GM23338 (cell line): ENCODE data around the gene ELAC2. TPM values are rescaled to one million over a fixed set of nuclear protein-coding genes. Genes with fewer than 3 reads are reported as not detected.

Experiments
- ATAC-seq: fragments of 200-7000 bp; cut with Tn5 transposase; 3 replicates; pipeline ENCODE4 v1.9.1; 2020
- DNase-seq: peaks from one replicate; pipeline ENCODE4 v3.0.0-alpha.2; 2015; ENCODE audit warnings: low spot score
- H2AFZ ChIP-seq: fragments of 200-600 bp; sonication (generic); 2 replicates; pipeline ENCODE4 v1.8.0; 2016; ENCODE audit warnings: antibody characterized with exemption, mild to moderate bottlenecking, moderate library complexity
- H3F3A ChIP-seq: fragments of 200-600 bp; sonication (generic); replicated peaks from 2 replicates; pipeline ENCODE4 v1.8.0; 2017; ENCODE audit warnings: antibody characterized with exemption, mixed run types, low read depth
- H3K27ac ChIP-seq: fragments of 200-600 bp; sonication (generic); 2 replicates; pipeline ENCODE4 v1.6.1; 2016; ENCODE audit warnings: low read depth
- H3K27me3 ChIP-seq: fragments of 200-600 bp; sonication (generic); 2 replicates; pipeline ENCODE4 v1.8.0; 2016; ENCODE audit warnings: mild to moderate bottlenecking, mixed run types, moderate library complexity; ENCODE audit not compliant: insufficient read depth
- H3K36me3 ChIP-seq: fragments of 200-600 bp; sonication (generic); 2 replicates; pipeline ENCODE4 v1.8.0; 2016; ENCODE audit warnings: mild to moderate bottlenecking; ENCODE audit not compliant: insufficient read depth
- H3K4me1 ChIP-seq: fragments of 200-600 bp; sonication (generic); 2 replicates; pipeline ENCODE4 v1.8.0; 2016; ENCODE audit warnings: mild to moderate bottlenecking, moderate library complexity; ENCODE audit not compliant: insufficient read depth
- H3K4me2 ChIP-seq: fragments of 200-600 bp; sonication (generic); 2 replicates; pipeline ENCODE4 v1.7.1; 2017; ENCODE audit warnings: mixed run types
- H3K4me3 ChIP-seq: fragments of 200-600 bp; sonication (generic); 2 replicates; pipeline ENCODE4 v1.6.1; 2016; ENCODE audit warnings: mixed run types
- H3K79me2 ChIP-seq: fragments of 200-600 bp; sonication (generic); replicated peaks from 2 replicates; pipeline ENCODE4 v1.8.0; 2017; ENCODE audit warnings: mild to moderate bottlenecking; ENCODE audit not compliant: insufficient read depth
- H3K9me2 ChIP-seq: fragments of 200-600 bp; sonication (generic); 2 replicates; pipeline ENCODE4 v1.8.0; 2017; ENCODE audit not compliant: insufficient read depth
- H4K20me1 ChIP-seq: fragments of 200-600 bp; sonication (generic); replicated peaks from 2 replicates; pipeline ENCODE4 v1.8.0; 2017; ENCODE audit warnings: mild to moderate bottlenecking; ENCODE audit not compliant: insufficient read depth
- H3K27ac Mint-ChIP-seq: 2 replicates; pipeline ENCODE4 v1.8.0; 2020; ENCODE audit warnings: inconsistent platforms, mild to moderate bottlenecking, moderate library complexity, mixed read lengths
- H3K27me3 Mint-ChIP-seq: 3 replicates; pipeline ENCODE4 v1.8.0; 2022; ENCODE audit warnings: low read depth, mild to moderate bottlenecking, moderate library complexity, mixed read lengths, inconsistent platforms; ENCODE audit not compliant: insufficient read depth, poor library complexity
- H3K36me3 Mint-ChIP-seq: 3 replicates; pipeline ENCODE4 v1.8.0; 2021; ENCODE audit warnings: low read depth, mild to moderate bottlenecking, inconsistent platforms, moderate library complexity, mixed read lengths
- H3K4me1 Mint-ChIP-seq: 3 replicates; pipeline ENCODE4 v1.8.0; 2020; ENCODE audit warnings: mild to moderate bottlenecking, inconsistent platforms, mixed read lengths
- H3K4me3 Mint-ChIP-seq: 3 replicates; pipeline ENCODE4 v1.8.0; 2021; ENCODE audit warnings: moderate library complexity, mild to moderate bottlenecking, inconsistent platforms, mixed read lengths
- H3K9me3 Mint-ChIP-seq: 3 replicates; pipeline ENCODE4 v1.8.0; 2020; ENCODE audit warnings: moderate library complexity, mild to moderate bottlenecking, inconsistent platforms, mixed read lengths
- ETS1 ChIP-seq: IDR thresholded peaks from 2 replicates; pipeline ENCODE4 v1.6.1; 2016; ENCODE audit warnings: antibody characterized with exemption
- EZH2 ChIP-seq: fragments of 200-600 bp; sonication (generic); IDR thresholded peaks from one replicate; pipeline ENCODE4 v1.8.0; 2017; ENCODE audit warnings: antibody characterized with exemption, mild to moderate bottlenecking, low read depth; ENCODE audit not compliant: unreplicated experiment
- EZH2phosphoT487 ChIP-seq: fragments of 200-600 bp; sonication (generic); IDR thresholded peaks from one replicate; pipeline ENCODE4 v1.8.1; 2018; ENCODE audit warnings: antibody characterized with exemption; ENCODE audit not compliant: unreplicated experiment
- JUNB ChIP-seq: IDR thresholded peaks from one replicate; pipeline ENCODE4 v1.6.1; 2016; ENCODE audit warnings: antibody characterized with exemption; ENCODE audit not compliant: unreplicated experiment
- NANOG ChIP-seq: IDR thresholded peaks from 2 replicates; pipeline ENCODE4 v1.6.1; 2016; ENCODE audit warnings: antibody characterized with exemption, borderline replicate concordance
- POLR2AphosphoS5 ChIP-seq: IDR thresholded peaks from 2 replicates; pipeline ENCODE4 v1.6.1; 2016; ENCODE audit warnings: antibody characterized with exemption, low read depth
- REST ChIP-seq: IDR thresholded peaks from one replicate; pipeline ENCODE4 v1.6.1; 2018; ENCODE audit warnings: antibody characterized with exemption; ENCODE audit not compliant: unreplicated experiment
- STAT1 ChIP-seq: IDR thresholded peaks from one replicate; pipeline ENCODE4 v1.6.1; 2016; ENCODE audit warnings: antibody characterized with exemption; ENCODE audit not compliant: unreplicated experiment
- ZNF114 ChIP-seq: fragments of 250-450 bp; sonication (Bioruptor Pico); IDR thresholded peaks from 2 replicates; pipeline ENCODE4 v1.5.0; 2020; ENCODE audit warnings: mild to moderate bottlenecking, moderate library complexity
- ZNF331 ChIP-seq: fragments of 250-450 bp; sonication (Bioruptor Pico); IDR thresholded peaks from 2 replicates; pipeline ENCODE4 v1.5.0; 2020; ENCODE audit warnings: low read depth, mild to moderate bottlenecking, moderate library complexity
- polyA plus RNA-seq: library from polyadenylated mRNA; unstranded; fragments of >200 nt; fragmentation: Nextera tagmentation; extraction: Ambion mirVana; gene quantifications from 2 replicates; pipeline ENCODE4 v1.2.1, GENCODE V29; 2016
- total RNA-seq: library from RNA; depleted of rRNA; stranded (reverse); fragments of >200 nt; shearing (Covaris generic); gene quantifications from 2 replicates; pipeline ENCODE4 v1.2.3, GENCODE V29; 2014
- TF ChIP-seq, protein P1 (sequence below): fragments of 250-450 bp; sonication (Bioruptor Pico); IDR thresholded peaks from 2 replicates; pipeline ENCODE4 v1.5.0; 2020; ENCODE audit warnings: mild to moderate bottlenecking, moderate library complexity

The ELAC2 gene
- total and polyA plus RNA-seq, 2 experiments from 2014 or later, result 49.9 to 203 TPM

DNA sequence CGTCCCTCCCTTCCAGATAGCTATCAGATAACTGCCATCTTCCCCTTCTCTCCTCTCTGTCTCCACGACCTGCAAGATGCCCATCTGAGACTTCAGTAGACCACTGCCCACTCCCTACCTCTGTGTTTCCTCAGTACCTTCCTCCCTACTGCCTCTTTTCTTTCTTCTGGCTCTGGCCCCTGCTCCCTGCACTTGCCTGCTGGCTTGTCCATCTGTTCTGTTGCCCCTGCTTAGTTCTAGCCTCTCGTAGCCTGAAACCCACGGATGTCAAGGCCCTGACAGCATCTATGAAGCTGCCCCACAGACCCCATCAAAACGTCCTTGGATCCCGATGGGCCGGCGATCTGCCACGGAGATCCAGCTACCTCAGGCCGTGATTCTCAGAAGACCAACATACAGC is 53.0 kb downstream of the ELAC2 start:
- no peaks in the 10 kb centered on the region for H3K4me1 ChIP-seq
- Mint-ChIP-seq H3K36me3 (peaks cover 5% of the 10 kb centered on the region; the same call in 2 of the 3 replicates), H3K27me3 (peaks cover 6% of the 10 kb centered on the region), H3K4me1 (no peaks in the 10 kb centered on the region; the same call in 2 of the 3 replicates), H3K4me3 (no peak overlapping the region), H3K9me3 (no peaks in the 10 kb centered on the region), H3K27ac (no peak overlapping the region)
- H3K4me3 ChIP-seq, result no peak overlapping the region
- H3K79me2 ChIP-seq, result no peaks in the 10 kb centered on the region
- no peaks in the 10 kb centered on the region for H4K20me1 ChIP-seq
- ATAC-seq (no peak), DNase-seq (no peak)
- H3K4me2 ChIP-seq, result no peak overlapping the region
- no peak for TF ChIP-seq REST
- TF ChIP-seq JUNB, result no peak
- TF ChIP-seq STAT1, result no peak
- TF ChIP-seq ZNF114 (CRISPR knock-in tag), result no peak
- no peak for TF ChIP-seq EZH2phosphoT487
- no peak for TF ChIP-seq POLR2AphosphoS5
- TF ChIP-seq NANOG, result no peak
- TF ChIP-seq, protein P1, sequence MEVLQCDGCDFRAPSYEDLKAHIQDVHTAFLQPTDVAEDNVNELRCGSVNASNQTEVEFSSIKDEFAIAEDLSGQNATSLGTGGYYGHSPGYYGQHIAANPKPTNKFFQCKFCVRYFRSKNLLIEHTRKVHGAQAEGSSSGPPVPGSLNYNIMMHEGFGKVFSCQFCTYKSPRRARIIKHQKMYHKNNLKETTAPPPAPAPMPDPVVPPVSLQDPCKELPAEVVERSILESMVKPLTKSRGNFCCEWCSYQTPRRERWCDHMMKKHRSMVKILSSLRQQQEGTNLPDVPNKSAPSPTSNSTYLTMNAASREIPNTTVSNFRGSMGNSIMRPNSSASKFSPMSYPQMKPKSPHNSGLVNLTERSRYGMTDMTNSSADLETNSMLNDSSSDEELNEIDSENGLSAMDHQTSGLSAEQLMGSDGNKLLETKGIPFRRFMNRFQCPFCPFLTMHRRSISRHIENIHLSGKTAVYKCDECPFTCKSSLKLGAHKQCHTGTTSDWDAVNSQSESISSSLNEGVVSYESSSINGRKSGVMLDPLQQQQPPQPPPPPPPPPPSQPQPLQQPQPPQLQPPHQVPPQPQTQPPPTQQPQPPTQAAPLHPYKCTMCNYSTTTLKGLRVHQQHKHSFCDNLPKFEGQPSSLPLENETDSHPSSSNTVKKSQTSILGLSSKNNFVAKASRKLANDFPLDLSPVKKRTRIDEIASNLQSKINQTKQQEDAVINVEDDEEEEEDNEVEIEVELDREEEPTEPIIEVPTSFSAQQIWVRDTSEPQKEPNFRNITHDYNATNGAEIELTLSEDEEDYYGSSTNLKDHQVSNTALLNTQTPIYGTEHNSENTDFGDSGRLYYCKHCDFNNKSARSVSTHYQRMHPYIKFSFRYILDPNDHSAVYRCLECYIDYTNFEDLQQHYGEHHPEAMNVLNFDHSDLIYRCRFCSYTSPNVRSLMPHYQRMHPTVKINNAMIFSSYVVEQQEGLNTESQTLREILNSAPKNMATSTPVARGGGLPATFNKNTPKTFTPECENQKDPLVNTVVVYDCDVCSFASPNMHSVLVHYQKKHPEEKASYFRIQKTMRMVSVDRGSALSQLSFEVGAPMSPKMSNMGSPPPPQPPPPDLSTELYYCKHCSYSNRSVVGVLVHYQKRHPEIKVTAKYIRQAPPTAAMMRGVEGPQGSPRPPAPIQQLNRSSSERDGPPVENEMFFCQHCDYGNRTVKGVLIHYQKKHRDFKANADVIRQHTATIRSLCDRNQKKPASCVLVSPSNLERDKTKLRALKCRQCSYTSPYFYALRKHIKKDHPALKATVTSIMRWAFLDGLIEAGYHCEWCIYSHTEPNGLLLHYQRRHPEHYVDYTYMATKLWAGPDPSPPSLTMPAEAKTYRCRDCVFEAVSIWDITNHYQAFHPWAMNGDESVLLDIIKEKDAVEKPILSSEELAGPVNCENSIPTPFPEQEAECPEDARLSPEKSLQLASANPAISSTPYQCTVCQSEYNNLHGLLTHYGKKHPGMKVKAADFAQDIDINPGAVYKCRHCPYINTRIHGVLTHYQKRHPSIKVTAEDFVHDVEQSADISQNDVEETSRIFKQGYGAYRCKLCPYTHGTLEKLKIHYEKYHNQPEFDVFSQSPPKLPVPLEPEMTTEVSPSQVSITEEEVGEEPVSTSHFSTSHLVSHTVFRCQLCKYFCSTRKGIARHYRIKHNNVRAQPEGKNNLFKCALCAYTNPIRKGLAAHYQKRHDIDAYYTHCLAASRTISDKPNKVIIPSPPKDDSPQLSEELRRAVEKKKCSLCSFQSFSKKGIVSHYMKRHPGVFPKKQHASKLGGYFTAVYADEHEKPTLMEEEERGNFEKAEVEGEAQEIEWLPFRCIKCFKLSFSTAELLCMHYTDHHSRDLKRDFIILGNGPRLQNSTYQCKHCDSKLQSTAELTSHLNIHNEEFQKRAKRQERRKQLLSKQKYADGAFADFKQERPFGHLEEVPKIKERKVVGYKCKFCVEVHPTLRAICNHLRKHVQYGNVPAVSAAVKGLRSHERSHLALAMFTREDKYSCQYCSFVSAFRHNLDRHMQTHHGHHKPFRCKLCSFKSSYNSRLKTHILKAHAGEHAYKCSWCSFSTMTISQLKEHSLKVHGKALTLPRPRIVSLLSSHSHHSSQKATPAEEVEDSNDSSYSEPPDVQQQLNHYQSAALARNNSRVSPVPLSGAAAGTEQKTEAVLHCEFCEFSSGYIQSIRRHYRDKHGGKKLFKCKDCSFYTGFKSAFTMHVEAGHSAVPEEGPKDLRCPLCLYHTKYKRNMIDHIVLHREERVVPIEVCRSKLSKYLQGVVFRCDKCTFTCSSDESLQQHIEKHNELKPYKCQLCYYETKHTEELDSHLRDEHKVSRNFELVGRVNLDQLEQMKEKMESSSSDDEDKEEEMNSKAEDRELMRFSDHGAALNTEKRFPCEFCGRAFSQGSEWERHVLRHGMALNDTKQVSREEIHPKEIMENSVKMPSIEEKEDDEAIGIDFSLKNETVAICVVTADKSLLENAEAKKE (CRISPR knock-in tag), result no peak
- no peak for TF ChIP-seq ETS1
- TF ChIP-seq EZH2, result no peak
- no peak for TF ChIP-seq ZNF331 (CRISPR knock-in tag)
- no peaks in the 10 kb centered on the region for H3K36me3 ChIP-seq
- H3K9me2 ChIP-seq, result no peaks in the 10 kb centered on the region
- H3K27ac ChIP-seq, result no peak overlapping the region
- no peaks in the 10 kb centered on the region for H3K27me3 ChIP-seq
- H2AFZ ChIP-seq, result no peak overlapping the region
- no peaks in the 10 kb centered on the region for H3F3A ChIP-seq
